Mesendoderm (in vitro differentiated cells): ENCODE measurements around the gene SF3B3.

Experiments
- DNase-seq: peaks from one replicate; pipeline ENCODE4 v3.0.0; 2013
- H2AK5ac ChIP-seq: 2 replicates; pipeline ENCODE4 v1.6.1; 2013; ENCODE audit warnings: low read length, inconsistent platforms
- H2BK120ac ChIP-seq: 2 replicates; pipeline ENCODE4 v1.6.1; 2013; ENCODE audit warnings: low read depth, mild to moderate bottlenecking, low read length, moderate library complexity, mixed read lengths
- H2BK15ac ChIP-seq: replicated peaks from 2 replicates; pipeline ENCODE4 v1.6.1; 2013; ENCODE audit warnings: low read depth, mild to moderate bottlenecking, moderate library complexity
- H2BK5ac ChIP-seq: 2 replicates; pipeline ENCODE4 v1.6.1; 2013; ENCODE audit warnings: low read length, inconsistent platforms
- H3K18ac ChIP-seq: 2 replicates; pipeline ENCODE4 v1.6.1; 2013; ENCODE audit warnings: mild to moderate bottlenecking, low read length, mixed read lengths
- H3K23ac ChIP-seq: one replicate; pipeline ENCODE4 v1.6.1; 2013; ENCODE audit warnings: low read length
- H3K27ac ChIP-seq: 2 replicates; pipeline ENCODE4 v1.5.1; 2013; ENCODE audit warnings: low read depth, mild to moderate bottlenecking, inconsistent platforms, low read length, moderate library complexity
- H3K27me3 ChIP-seq: 2 replicates; pipeline ENCODE4 v1.6.1; 2013; ENCODE audit warnings: low read length, control low read depth, mild to moderate bottlenecking, inconsistent platforms; ENCODE audit not compliant: insufficient read depth, poor library complexity
- H3K36me3 ChIP-seq: 2 replicates; pipeline ENCODE4 v1.6.1; 2013; ENCODE audit warnings: low read length, inconsistent platforms; ENCODE audit not compliant: control insufficient read depth, insufficient read depth
- H3K4ac ChIP-seq: one replicate; pipeline ENCODE4 v1.6.1; 2013; ENCODE audit warnings: low read depth, mild to moderate bottlenecking, low read length, moderate library complexity
- H3K4me1 ChIP-seq: 2 replicates; pipeline ENCODE4 v1.6.1; 2013; ENCODE audit warnings: low read depth, low read length, inconsistent platforms; ENCODE audit not compliant: control insufficient read depth
- H3K4me2 ChIP-seq: 2 replicates; pipeline ENCODE4 v1.6.1; 2013; ENCODE audit warnings: low read length
- H3K4me3 ChIP-seq: 2 replicates; pipeline ENCODE4 v1.5.1; 2013; ENCODE audit warnings: mild to moderate bottlenecking, low read length
- H3K56ac ChIP-seq: one replicate; pipeline ENCODE4 v1.6.1; 2013; ENCODE audit warnings: low read length
- H3K79me1 ChIP-seq: 2 replicates; pipeline ENCODE4 v1.6.1; 2013; ENCODE audit warnings: low read length, inconsistent platforms
- H3K79me2 ChIP-seq: 2 replicates; pipeline ENCODE4 v1.6.1; 2013; ENCODE audit warnings: mild to moderate bottlenecking, low read length; ENCODE audit not compliant: control insufficient read depth, insufficient read depth
- H3K9ac ChIP-seq: 2 replicates; pipeline ENCODE4 v1.6.1; 2013; ENCODE audit warnings: low read length, inconsistent platforms
- H4K5ac ChIP-seq: one replicate; pipeline ENCODE4 v1.6.1; 2013; ENCODE audit warnings: low read length
- H4K8ac ChIP-seq: one replicate; pipeline ENCODE4 v1.6.1; 2013; ENCODE audit warnings: low read depth, mild to moderate bottlenecking, control low read depth, low read length, moderate library complexity
- WGBS: extraction: QIAGEN DNeasy Blood & Tissue Kit; methylation state at CpG from one replicate; pipeline ENCODE4 v1.1.7; 2013; ENCODE audit warnings: low lambda C conversion rate, missing lambda C conversion rate; ENCODE audit not compliant: insufficient coverage; ENCODE audit errors: extremely low coverage; 5-methylcytosine and 5-hydroxymethylcytosine counted together

The SF3B3 gene

DNA sequence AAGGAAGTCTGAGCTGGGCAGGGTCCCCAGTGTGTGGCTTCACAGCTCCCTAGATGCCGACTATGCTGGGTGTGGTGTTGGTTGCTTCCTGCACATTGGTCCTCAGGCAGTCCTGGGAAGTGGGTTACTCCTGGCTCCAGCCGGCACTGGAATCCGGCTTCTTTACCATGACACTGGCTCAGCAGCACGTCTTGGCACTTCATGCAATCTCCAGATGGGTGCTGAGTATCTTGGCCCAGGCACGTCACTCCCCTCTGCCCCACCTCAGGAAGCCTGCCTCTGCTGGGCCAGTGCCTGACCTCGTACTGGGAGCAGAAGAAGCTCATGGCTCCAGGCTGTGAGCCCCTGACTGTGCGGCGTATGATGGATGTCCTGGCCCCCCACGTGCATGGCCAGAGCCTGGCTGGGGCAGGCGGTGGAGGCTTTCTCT lies 44.7 kb upstream of the SF3B3 start:
- no peak for DNase-seq
- no peaks in the 10 kb centered on the region for H3K79me2 ChIP-seq
- H2BK5ac ChIP-seq: no peak overlapping the region
- no peak overlapping the region for H3K23ac ChIP-seq
- H3K27ac ChIP-seq: no peak overlapping the region
- no peak overlapping the region for H3K56ac ChIP-seq
- H3K18ac ChIP-seq: no peak overlapping the region
- no peak overlapping the region for H3K4ac ChIP-seq
- no peak overlapping the region for H3K4me2 ChIP-seq
- H4K8ac ChIP-seq: no peak overlapping the region
- no peaks in the 10 kb centered on the region for H3K27me3 ChIP-seq
- H2AK5ac ChIP-seq: no peak overlapping the region
- H3K36me3 ChIP-seq: no peaks in the 10 kb centered on the region
- H2BK15ac ChIP-seq: no peak overlapping the region
- no peaks in the 10 kb centered on the region for H3K4me1 ChIP-seq
- no peak overlapping the region for H4K5ac ChIP-seq
- H3K4me3 ChIP-seq: no peak overlapping the region
- no peaks in the 10 kb centered on the region for H3K79me1 ChIP-seq
- WGBS: no CpG with 5 or more reads among the region's 10 CpGs
- no peak overlapping the region for H3K9ac ChIP-seq
- no peak overlapping the region for H2BK120ac ChIP-seq

DNA sequence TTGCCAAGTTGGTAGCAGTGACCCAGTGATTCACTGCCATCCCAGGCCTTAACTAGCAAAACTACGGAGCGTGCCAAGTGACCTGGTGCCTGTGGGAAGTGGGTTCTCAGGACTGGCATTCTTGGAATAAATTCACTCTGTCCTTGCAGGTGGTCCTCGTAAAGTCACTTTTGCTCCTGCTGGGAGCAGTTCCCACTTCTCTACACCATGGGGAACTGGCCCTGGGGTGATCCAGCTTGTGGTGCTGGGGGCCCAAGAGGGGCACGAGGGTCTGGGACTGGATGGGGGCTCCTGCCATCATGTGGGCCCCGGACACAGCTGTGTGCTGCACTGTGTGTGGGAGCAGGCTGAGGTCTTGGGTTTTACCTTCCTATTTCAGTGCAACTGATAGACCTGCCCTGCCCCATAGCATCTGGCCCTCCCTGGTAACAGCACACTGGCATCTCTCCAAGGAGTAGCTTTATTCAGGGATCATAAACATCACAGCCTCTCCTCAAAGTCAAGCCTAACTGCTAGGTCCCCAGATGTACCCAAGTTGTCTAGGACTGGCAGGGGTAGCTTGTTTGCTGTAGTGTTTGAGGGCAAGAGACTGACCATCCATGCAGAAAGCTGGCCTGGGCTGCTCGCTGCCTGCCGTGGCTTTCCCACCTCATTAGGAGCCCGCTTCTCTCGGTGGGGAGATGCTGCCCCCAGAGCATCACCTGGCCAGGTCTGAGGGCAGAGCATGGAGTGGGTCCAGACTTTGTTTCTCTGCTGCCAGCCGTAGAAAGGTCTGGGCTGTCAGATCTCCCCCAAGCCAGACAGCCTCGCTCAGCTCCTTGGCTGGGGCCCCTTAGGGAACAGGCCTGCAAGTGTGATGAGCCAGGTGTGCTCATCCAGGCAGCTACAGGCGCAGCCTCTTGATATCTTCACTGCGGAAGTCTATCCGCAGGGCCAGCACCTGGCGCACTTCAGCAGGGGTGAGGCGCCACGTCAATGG lies 43.2 kb upstream of the SF3B3 start:
- no peaks in the 10 kb centered on the region for H3K79me1 ChIP-seq
- no peak overlapping the region for H2BK15ac ChIP-seq
- H3K9ac ChIP-seq: no peak overlapping the region
- no peak overlapping the region for H3K4me2 ChIP-seq
- no peaks in the 10 kb centered on the region for H3K4me1 ChIP-seq
- H4K8ac ChIP-seq: no peak overlapping the region
- H2AK5ac ChIP-seq: no peak overlapping the region
- H3K27ac ChIP-seq: no peak overlapping the region
- no CpG with 5 or more reads among the region's 17 CpGs for WGBS
- DNase-seq: no peak
- H3K18ac ChIP-seq: no peak overlapping the region
- H4K5ac ChIP-seq: no peak overlapping the region
- H3K79me2 ChIP-seq: no peaks in the 10 kb centered on the region
- no peak overlapping the region for H3K4ac ChIP-seq
- H2BK120ac ChIP-seq: no peak overlapping the region
- no peak overlapping the region for H3K56ac ChIP-seq
- H3K4me3 ChIP-seq: no peak overlapping the region
- H2BK5ac ChIP-seq: no peak overlapping the region
- H3K36me3 ChIP-seq: no peaks in the 10 kb centered on the region
- no peak overlapping the region for H3K23ac ChIP-seq
- H3K27me3 ChIP-seq: no peaks in the 10 kb centered on the region

DNA sequence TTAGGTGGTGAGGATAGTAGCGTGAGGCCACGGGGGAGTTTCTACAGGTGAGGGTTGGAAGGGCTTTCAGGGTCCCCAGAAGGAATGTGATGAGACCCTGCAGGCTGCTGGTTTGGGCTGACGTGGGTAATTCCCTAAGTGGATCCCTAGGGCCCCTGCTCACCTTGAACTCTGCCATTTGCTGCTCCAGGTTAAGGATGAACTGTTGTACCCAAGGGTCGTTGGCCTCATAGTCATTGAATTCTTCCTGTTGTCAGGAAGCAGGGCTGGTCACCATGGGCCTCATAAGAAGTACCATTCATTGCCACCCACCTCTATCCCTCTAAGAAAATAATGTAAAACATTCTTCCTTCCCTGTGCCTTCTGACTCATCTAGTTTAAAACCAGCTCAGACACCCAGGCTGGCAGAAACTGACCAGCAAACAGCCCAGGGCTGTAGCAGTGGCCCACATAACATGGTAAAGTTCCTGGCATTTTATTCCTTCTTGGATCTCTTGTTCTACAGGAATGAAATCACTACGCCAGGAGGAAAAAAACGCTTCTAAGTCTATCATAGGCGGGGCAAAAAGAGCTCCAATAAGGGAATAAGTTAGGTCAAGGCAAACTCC lies 41.6 kb upstream of the SF3B3 start:
- no peak overlapping the region for H2BK5ac ChIP-seq
- no peak overlapping the region for H3K4ac ChIP-seq
- DNase-seq: no peak
- H3K79me1 ChIP-seq: no peaks in the 10 kb centered on the region
- H2BK120ac ChIP-seq: no peak overlapping the region
- no peak overlapping the region for H3K18ac ChIP-seq
- H3K36me3 ChIP-seq: no peaks in the 10 kb centered on the region
- no peak overlapping the region for H2AK5ac ChIP-seq
- H3K9ac ChIP-seq: no peak overlapping the region
- H3K79me2 ChIP-seq: no peaks in the 10 kb centered on the region
- H2BK15ac ChIP-seq: no peak overlapping the region
- H3K4me1 ChIP-seq: no peaks in the 10 kb centered on the region
- no peak overlapping the region for H3K27ac ChIP-seq
- no peak overlapping the region for H3K23ac ChIP-seq
- no peak overlapping the region for H4K8ac ChIP-seq
- no peak overlapping the region for H4K5ac ChIP-seq
- WGBS: no CpG with 5 or more reads among the region's 7 CpGs
- H3K27me3 ChIP-seq: no peaks in the 10 kb centered on the region
- H3K4me2 ChIP-seq: no peak overlapping the region
- no peak overlapping the region for H3K56ac ChIP-seq
- H3K4me3 ChIP-seq: no peak overlapping the region

DNA sequence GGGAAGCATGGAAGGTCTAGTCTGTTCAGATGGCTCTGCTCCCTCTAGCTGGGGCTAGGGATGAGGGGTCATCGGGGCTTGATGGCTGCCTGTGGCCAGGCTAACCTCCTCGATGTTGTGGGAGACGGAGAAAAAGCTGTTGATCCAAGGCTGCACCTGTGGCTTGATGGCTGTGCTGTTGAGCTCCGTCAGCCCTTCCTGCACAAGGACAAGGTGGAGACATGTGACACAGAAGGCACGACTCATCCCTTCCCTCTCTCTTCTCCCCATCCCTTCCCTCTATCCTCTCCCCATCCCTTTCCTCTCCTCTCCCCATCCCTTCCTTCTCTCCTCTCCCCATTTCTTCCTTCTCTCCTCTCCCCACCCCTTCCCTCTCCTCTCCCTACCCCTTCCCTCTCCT lies 41.0 kb upstream of the SF3B3 start:
- H3K4me1 ChIP-seq: no peaks in the 10 kb centered on the region
- H3K27ac ChIP-seq: no peak overlapping the region
- H4K5ac ChIP-seq: no peak overlapping the region
- H2AK5ac ChIP-seq: no peak overlapping the region
- H3K56ac ChIP-seq: no peak overlapping the region
- no peak overlapping the region for H4K8ac ChIP-seq
- H3K79me1 ChIP-seq: no peaks in the 10 kb centered on the region
- no peak overlapping the region for H3K4me2 ChIP-seq
- DNase-seq: no peak
- no peaks in the 10 kb centered on the region for H3K27me3 ChIP-seq
- no peak overlapping the region for H2BK120ac ChIP-seq
- H3K36me3 ChIP-seq: no peaks in the 10 kb centered on the region
- H3K4me3 ChIP-seq: no peak overlapping the region
- no peak overlapping the region for H2BK5ac ChIP-seq
- no peak overlapping the region for H3K23ac ChIP-seq
- no peaks in the 10 kb centered on the region for H3K79me2 ChIP-seq
- no peak overlapping the region for H2BK15ac ChIP-seq
- no peak overlapping the region for H3K4ac ChIP-seq
- no peak overlapping the region for H3K9ac ChIP-seq
- H3K18ac ChIP-seq: no peak overlapping the region
- WGBS: no CpG with 5 or more reads among the region's 5 CpGs

DNA sequence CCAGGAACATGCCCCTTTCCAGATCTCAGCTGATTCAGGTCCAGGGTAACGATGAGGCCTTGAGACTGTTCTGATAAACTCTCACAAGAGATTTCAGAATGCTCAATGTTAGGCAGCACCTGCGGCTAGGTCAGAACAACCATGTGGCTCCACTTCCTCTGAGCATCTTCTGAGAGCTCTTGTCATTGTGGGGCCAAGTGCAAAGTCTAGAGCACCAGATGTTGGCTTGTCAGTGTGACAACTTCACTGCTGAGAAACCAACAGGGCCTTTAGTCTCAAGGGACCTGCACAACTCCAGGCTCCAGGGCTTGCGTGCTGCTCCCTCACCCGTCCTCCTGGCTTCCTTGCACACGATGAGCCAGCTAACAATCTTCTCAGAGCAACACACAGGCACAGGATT lies 40.2 kb upstream of the SF3B3 start:
- H3K9ac ChIP-seq: no peak overlapping the region
- H3K4ac ChIP-seq: no peak overlapping the region
- no peak overlapping the region for H2BK120ac ChIP-seq
- no peak overlapping the region for H3K4me2 ChIP-seq
- no peaks in the 10 kb centered on the region for H3K4me1 ChIP-seq
- no peak overlapping the region for H4K5ac ChIP-seq
- H3K27ac ChIP-seq: no peak overlapping the region
- no peak overlapping the region for H2BK15ac ChIP-seq
- H2BK5ac ChIP-seq: no peak overlapping the region
- H3K79me1 ChIP-seq: no peaks in the 10 kb centered on the region
- no peaks in the 10 kb centered on the region for H3K27me3 ChIP-seq
- no peak overlapping the region for H3K56ac ChIP-seq
- no peak overlapping the region for H3K4me3 ChIP-seq
- no peaks in the 10 kb centered on the region for H3K79me2 ChIP-seq
- no CpG with 5 or more reads among the region's 5 CpGs for WGBS
- DNase-seq: no peak
- H2AK5ac ChIP-seq: no peak overlapping the region
- H3K36me3 ChIP-seq: no peaks in the 10 kb centered on the region
- H3K18ac ChIP-seq: no peak overlapping the region
- no peak overlapping the region for H3K23ac ChIP-seq
- no peak overlapping the region for H4K8ac ChIP-seq
